Fibroblast of lung (primary cell): ENCODE measurements around the gene KIRREL3. TPM values are rescaled to one million over a fixed set of nuclear protein-coding genes. Genes with fewer than 3 reads are reported as not detected.
"Not testable (repeated sequence)": the region's sequence is repeated elsewhere in the genome, so short reads cannot be mapped to it uniquely, and the experiment has no call there.

Source experiments
- DNase-seq, 2 donors: peaks; one replicate each; pipeline versions ENCODE4 v3.0.0 to v3.0.0-alpha.2; 2010; ENCODE audit warnings: low read depth in 2 of 2
- H2AFZ ChIP-seq: 2 replicates; pipeline ENCODE4 v1.5.1; 2012; ENCODE audit warnings: low read length, control low read depth, inconsistent platforms
- H3K27ac ChIP-seq: 2 replicates; pipeline ENCODE4 v1.5.1; 2011; ENCODE audit warnings: low read length, control low read depth; ENCODE audit not compliant: insufficient read depth
- H3K27me3 ChIP-seq: 2 replicates; pipeline ENCODE4 v1.5.1; 2011; ENCODE audit warnings: mild to moderate bottlenecking, low read length; ENCODE audit not compliant: control insufficient read depth, insufficient read depth
- H3K36me3 ChIP-seq: 2 replicates; pipeline ENCODE4 v1.5.1; 2011; ENCODE audit warnings: low read length; ENCODE audit not compliant: control insufficient read depth, insufficient read depth
- H3K4me1 ChIP-seq: 2 replicates; pipeline ENCODE4 v1.5.1; 2011; ENCODE audit warnings: low read length; ENCODE audit not compliant: control insufficient read depth, insufficient read depth; ENCODE audit errors: extremely low read depth
- H3K4me2 ChIP-seq: 2 replicates; pipeline ENCODE4 v1.5.1; 2011; ENCODE audit warnings: low read length, control low read depth; ENCODE audit not compliant: insufficient read depth; ENCODE audit errors: extremely low read depth
- H3K4me3 ChIP-seq, 4 experiments: fragments of 200-600 bp in 1 of 4; sonication (generic) in 1 of 4; replicated peaks in 1 of 4; 2 replicates each; pipeline ENCODE4 v1.5.1; 2011 to 2016; ENCODE audit warnings: low read length in 4 of 4, low read depth in 3 of 4, mild to moderate bottlenecking in 3 of 4, control low read depth in 2 of 4, inconsistent platforms in 1 of 4, mixed read lengths in 1 of 4; ENCODE audit not compliant: insufficient read depth in 1 of 4; ENCODE audit errors: control extremely low read depth in 1 of 4
- H3K79me2 ChIP-seq: 2 replicates; pipeline ENCODE4 v1.5.1; 2012; ENCODE audit warnings: mild to moderate bottlenecking, low read length, inconsistent platforms; ENCODE audit not compliant: control insufficient read depth, insufficient read depth
- H3K9ac ChIP-seq: 2 replicates; pipeline ENCODE4 v1.5.1; 2011; ENCODE audit warnings: mild to moderate bottlenecking, low read length, control low read depth; ENCODE audit not compliant: insufficient read depth
- H3K9me3 ChIP-seq: 2 replicates; pipeline ENCODE4 v1.5.1; 2012; ENCODE audit warnings: low read depth, low read length; ENCODE audit not compliant: control insufficient read depth, insufficient read depth
- H4K20me1 ChIP-seq: 2 replicates; pipeline ENCODE4 v1.5.1; 2011; ENCODE audit warnings: low read length; ENCODE audit not compliant: control insufficient read depth, insufficient read depth; ENCODE audit errors: extremely low read depth
- CTCF ChIP-seq, 2 donors: IDR thresholded peaks in 1 of 2; conservative IDR thresholded peaks in 1 of 2; 1 replicate in 1 of 2; 2 replicates in 1 of 2; pipeline ENCODE4 v1.5.1; 2011 to 2012; ENCODE audit warnings: low read length in 2 of 2, control low read depth in 1 of 2, inconsistent platforms in 1 of 2, low read depth in 1 of 2, mild to moderate bottlenecking in 1 of 2
- EZH2 ChIP-seq: IDR thresholded peaks from 2 replicates; pipeline ENCODE4 v1.5.1; 2012; ENCODE audit warnings: low read length, control low read depth, mild to moderate bottlenecking; ENCODE audit errors: missing control alignments
- polyA plus RNA-seq, 2 donors: library from polyadenylated mRNA; depleted of rRNA in 1 of 2; stranded (reverse) in 1 of 2; unstranded in 1 of 2; fragments of >200 nt; gene quantifications; 2 replicates each; pipeline ENCODE4 v1.2.1, GENCODE V29; 2011 to 2012; ENCODE audit warnings: missing spikeins in 1 of 2
- total RNA-seq: library from RNA; depleted of rRNA; stranded (reverse); fragments of >200 nt; gene quantifications from 2 replicates; pipeline ENCODE4 v1.2.1, GENCODE V29; 2014

KIRREL3 gene
- total and polyA plus RNA-seq, 2 donors (not counting 1 experiment from before 2014, with no cell fraction given), result 2.8 to 6.1 TPM

DNA sequence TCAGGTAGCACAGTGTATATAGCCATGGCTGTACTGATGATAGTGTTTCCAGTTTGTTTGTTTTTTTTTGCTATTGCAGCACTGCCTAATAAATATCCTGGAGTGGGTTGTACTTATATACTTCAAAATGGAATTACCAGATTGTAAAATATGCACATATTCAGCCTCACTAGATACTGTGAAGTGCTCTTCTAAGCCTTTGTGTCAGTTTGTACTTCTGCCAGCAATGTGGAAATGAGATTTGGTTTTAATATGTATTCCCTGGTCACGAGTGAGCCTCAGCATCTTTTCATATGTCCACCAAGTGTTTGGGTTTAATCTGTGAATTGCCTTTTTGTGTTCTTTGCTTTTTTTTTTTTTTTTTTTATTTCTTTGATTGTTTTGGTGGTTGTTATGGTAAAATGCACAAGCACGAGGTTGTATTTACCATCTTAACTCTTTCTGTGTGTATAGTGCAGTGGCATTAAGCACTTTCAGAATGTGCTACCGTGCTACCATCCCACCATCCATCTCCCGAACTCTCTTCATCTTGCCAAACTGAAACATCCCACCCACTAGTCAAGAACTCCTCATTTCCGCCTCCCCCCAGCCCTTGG, 610.2 kb downstream of the KIRREL3 start:
- TF ChIP-seq EZH2 (no peak), CTCF (conservative IDR thresholded peaks at IDR 0.05 in 1 of 2, IDR thresholded peaks at IDR 0.05 in 1 of 2; ENCODE audit: low read depth in 1 of 2, low read length in 2 of 2) (no peak)
- no peak overlapping the region for H3K27ac ChIP-seq
- H3K27me3 ChIP-seq, result no peaks in the 10 kb centered on the region
- H4K20me1 ChIP-seq, result no peaks in the 10 kb centered on the region
- H3K4me3 ChIP-seq, result no peak overlapping the region
- DNase-seq, result no peak
- no peaks in the 10 kb centered on the region for H3K79me2 ChIP-seq
- H3K9ac ChIP-seq, result no peak overlapping the region
- H2AFZ ChIP-seq, result no peak overlapping the region
- no peak overlapping the region for H3K4me2 ChIP-seq
- no peaks in the 10 kb centered on the region for H3K36me3 ChIP-seq
- H3K9me3 ChIP-seq, result no peaks in the 10 kb centered on the region
- H3K4me1 ChIP-seq, result no peaks in the 10 kb centered on the region

DNA sequence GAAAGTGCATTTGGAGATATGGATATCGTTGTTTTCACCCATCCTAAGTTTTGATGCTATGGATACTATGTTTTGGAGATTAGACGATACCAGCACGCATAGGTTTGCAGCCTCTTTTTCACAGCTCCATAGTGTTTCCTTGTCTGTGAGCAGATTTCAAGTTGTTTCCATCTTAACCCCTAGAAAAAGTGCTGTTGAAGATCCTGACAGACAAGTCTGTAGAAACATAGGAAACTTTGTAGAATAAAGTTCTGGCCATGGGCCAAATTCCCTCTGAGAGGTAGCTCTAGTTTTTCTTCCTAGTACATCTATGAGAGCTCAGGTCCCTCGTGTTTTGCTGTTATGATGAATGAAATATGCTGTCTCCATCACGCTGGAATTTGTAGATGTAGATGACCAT, 612.7 kb downstream of the KIRREL3 start:
- Histone ChIP-seq H3K27me3 (no peaks in the 10 kb centered on the region), H3K27ac (no peak overlapping the region), H3K79me2 (no peaks in the 10 kb centered on the region), H3K4me1 (no peaks in the 10 kb centered on the region), H3K9me3 (no peaks in the 10 kb centered on the region), H3K4me2 (no peak overlapping the region), H4K20me1 (no peaks in the 10 kb centered on the region), H3K9ac (no peak overlapping the region), H3K36me3 (no peaks in the 10 kb centered on the region), H2AFZ (no peak overlapping the region), H3K4me3 (no peak overlapping the region)
- no peak for DNase-seq
- TF ChIP-seq CTCF (conservative IDR thresholded peaks at IDR 0.05 in 1 of 2, IDR thresholded peaks at IDR 0.05 in 1 of 2; ENCODE audit: low read depth in 1 of 2, low read length in 2 of 2) (no peak), EZH2 (no peak)

DNA sequence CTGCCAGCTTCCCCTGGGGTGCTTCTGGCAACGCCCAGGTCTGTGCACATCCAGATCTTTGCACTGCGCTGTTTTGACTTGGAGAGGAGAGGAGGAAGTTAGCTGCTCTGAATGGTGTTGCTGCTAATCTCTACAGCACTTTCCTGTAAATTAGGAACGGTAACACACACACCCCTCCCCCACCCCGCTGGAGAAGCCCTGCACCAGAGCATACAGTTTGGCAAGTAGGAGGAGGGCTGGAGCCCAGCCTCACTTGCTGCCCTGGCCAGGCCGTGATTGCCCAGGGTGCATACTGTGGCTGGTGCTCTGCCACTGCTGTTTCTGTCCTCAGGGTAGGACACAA, 613.9 kb downstream of the KIRREL3 start:
- not testable (repeated sequence) for H4K20me1 ChIP-seq, H3K36me3 ChIP-seq, H3K27me3 ChIP-seq, H3K9me3 ChIP-seq, H3K4me3 ChIP-seq, H3K27ac ChIP-seq, DNase-seq, H3K79me2 ChIP-seq, H3K4me2 ChIP-seq, H3K9ac ChIP-seq, H2AFZ ChIP-seq, H3K4me1 ChIP-seq
